ENCODE measurements around the gene SLN. TPM values are rescaled to one million over a fixed set of nuclear protein-coding genes. Genes with fewer than 3 reads are reported as not detected.

The SLN gene
- total RNA-seq, 1 donor from 2014 or later: not detected

DNA sequence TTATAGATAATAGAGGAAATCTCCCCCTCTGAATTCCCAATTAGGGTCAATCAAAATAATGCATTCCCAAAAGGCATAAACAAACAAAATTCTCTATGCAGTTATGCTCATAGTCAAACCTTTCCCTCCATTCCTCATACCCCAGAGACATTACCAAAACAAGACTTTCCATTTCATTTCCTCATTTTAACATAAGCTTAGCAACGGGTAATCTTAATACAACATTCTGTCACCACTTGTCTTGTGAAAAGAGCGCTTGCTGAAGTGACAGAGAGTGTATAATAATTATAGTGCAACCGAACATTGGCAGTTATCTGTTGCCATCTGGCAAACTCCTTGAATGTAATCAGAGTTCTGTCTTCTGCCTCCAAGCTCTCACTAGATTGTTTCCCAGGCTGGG lies 1.2 kb upstream of the SLN start:
- Histone ChIP-seq H3K4me3 (ENCODE audit: low read depth, low read length) (no peak overlapping the region), H3K36me3 (ENCODE audit: control insufficient read depth, insufficient read depth, low read length) (no peaks in the 10 kb centered on the region), H3K27me3 (ENCODE audit: control insufficient read depth, insufficient read depth, low read length) (no peaks in the 10 kb centered on the region)
- no peak for DNase-seq (ENCODE audit: low read depth)
- TF ChIP-seq, protein P1, sequence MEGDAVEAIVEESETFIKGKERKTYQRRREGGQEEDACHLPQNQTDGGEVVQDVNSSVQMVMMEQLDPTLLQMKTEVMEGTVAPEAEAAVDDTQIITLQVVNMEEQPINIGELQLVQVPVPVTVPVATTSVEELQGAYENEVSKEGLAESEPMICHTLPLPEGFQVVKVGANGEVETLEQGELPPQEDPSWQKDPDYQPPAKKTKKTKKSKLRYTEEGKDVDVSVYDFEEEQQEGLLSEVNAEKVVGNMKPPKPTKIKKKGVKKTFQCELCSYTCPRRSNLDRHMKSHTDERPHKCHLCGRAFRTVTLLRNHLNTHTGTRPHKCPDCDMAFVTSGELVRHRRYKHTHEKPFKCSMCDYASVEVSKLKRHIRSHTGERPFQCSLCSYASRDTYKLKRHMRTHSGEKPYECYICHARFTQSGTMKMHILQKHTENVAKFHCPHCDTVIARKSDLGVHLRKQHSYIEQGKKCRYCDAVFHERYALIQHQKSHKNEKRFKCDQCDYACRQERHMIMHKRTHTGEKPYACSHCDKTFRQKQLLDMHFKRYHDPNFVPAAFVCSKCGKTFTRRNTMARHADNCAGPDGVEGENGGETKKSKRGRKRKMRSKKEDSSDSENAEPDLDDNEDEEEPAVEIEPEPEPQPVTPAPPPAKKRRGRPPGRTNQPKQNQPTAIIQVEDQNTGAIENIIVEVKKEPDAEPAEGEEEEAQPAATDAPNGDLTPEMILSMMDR (IDR thresholded peaks at IDR 0.05; ENCODE audit: insufficient read depth, low read length, poor library complexity, severe bottlenecking): no peak

- DNase-seq (ENCODE audit: low read depth): no peak
- Histone ChIP-seq H3K4me3 (ENCODE audit: low read depth, low read length) (no peak overlapping the region), H3K36me3 (ENCODE audit: control insufficient read depth, insufficient read depth, low read length) (no peaks in the 10 kb centered on the region), H3K27me3 (ENCODE audit: control insufficient read depth, insufficient read depth, low read length) (no peaks in the 10 kb centered on the region)
- TF ChIP-seq, protein P1 (IDR thresholded peaks at IDR 0.05; ENCODE audit: insufficient read depth, low read length, poor library complexity, severe bottlenecking): no peak
Measured at GRCh38 chr11:107710301-107710700, 1.6 kb downstream of the SLN start.

DNA sequence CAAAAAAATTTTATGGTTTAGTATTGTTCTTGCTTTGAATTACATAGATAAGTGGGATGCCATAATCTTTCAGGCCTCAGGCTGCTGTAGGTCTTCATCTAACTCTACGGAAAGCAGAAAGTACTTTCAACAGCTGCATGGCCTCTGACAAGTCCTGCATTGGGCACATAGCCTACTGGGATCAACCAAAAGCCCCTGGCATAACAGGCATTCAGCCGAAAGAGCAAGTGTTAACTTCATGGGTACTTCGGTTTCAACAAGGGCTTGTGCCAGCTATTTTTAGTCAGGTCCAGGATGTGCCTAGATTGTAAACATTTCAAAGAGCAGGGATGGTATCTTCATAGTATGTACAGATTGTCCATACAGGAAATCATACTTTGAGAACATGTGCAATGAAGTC lies 3.1 kb downstream of the SLN start:
- Histone ChIP-seq H3K27me3 (ENCODE audit: control insufficient read depth, insufficient read depth, low read length) (no peaks in the 10 kb centered on the region), H3K4me3 (ENCODE audit: low read depth, low read length) (no peak overlapping the region), H3K36me3 (ENCODE audit: control insufficient read depth, insufficient read depth, low read length) (no peaks in the 10 kb centered on the region)
- no peak for DNase-seq (ENCODE audit: low read depth)
- TF ChIP-seq, protein P1 (IDR thresholded peaks at IDR 0.05; ENCODE audit: insufficient read depth, low read length, poor library complexity, severe bottlenecking): no peak

DNA sequence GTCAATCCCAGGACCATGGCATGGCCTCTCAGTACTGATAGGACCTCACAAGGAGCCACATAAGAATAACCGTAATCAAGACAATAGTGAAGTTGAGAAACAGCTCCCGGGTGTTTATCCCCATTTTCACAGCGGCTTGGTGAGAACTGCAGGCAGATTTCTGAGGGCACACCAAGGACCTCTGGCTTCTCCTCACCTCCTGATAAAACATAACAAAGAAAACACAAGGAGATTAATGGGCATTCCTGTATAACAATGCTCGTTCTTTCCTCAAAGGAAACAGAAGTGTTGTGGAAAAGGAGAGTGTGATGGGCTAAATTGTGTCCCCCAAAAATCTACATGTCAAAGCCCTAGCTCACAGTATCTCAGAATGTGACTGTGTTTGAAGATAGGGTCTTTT lies 4.0 kb downstream of the SLN start:
- TF ChIP-seq, protein P1 (IDR thresholded peaks at IDR 0.05; ENCODE audit: insufficient read depth, low read length, poor library complexity, severe bottlenecking): no peak
- Histone ChIP-seq H3K27me3 (ENCODE audit: control insufficient read depth, insufficient read depth, low read length) (no peaks in the 10 kb centered on the region), H3K36me3 (ENCODE audit: control insufficient read depth, insufficient read depth, low read length) (no peaks in the 10 kb centered on the region), H3K4me3 (ENCODE audit: low read depth, low read length) (no peak overlapping the region)
- DNase-seq (ENCODE audit: low read depth): no peak

GRCh38 chr11:107707215-107707671 lies 4.6 kb downstream of the SLN start:
- TF ChIP-seq, protein P1 (IDR thresholded peaks at IDR 0.05; ENCODE audit: insufficient read depth, low read length, poor library complexity, severe bottlenecking): no peak
- no peak overlapping the region for H3K4me3 ChIP-seq (ENCODE audit: low read depth, low read length)
- H3K36me3 ChIP-seq (ENCODE audit: control insufficient read depth, insufficient read depth, low read length): no peaks in the 10 kb centered on the region
- no peaks in the 10 kb centered on the region for H3K27me3 ChIP-seq (ENCODE audit: control insufficient read depth, insufficient read depth, low read length)
- DNase-seq (ENCODE audit: low read depth): peak; percentile 74

- Histone ChIP-seq H3K36me3 (ENCODE audit: control insufficient read depth, insufficient read depth, low read length) (no peaks in the 10 kb centered on the region), H3K4me3 (ENCODE audit: low read depth, low read length) (no peak overlapping the region), H3K27me3 (ENCODE audit: control insufficient read depth, insufficient read depth, low read length) (no peaks in the 10 kb centered on the region)
- DNase-seq (ENCODE audit: low read depth): no peak
- TF ChIP-seq, protein P1 (IDR thresholded peaks at IDR 0.05; ENCODE audit: insufficient read depth, low read length, poor library complexity, severe bottlenecking): no peak
Measured at GRCh38 chr11:107706531-107706930, 5.3 kb downstream of the SLN start.
